C4-2B (cell line): Measurements from ENCODE around the gene SPSB1.

Experiments used
- ZFX ChIP-seq: fragments of 450-650 bp; IDR thresholded peaks from 2 replicates; pipeline ENCODE4 v1.6.1; 2017
- TF ChIP-seq, protein P1 (sequence below): fragments of 450-650 bp; conservative IDR thresholded peaks from 2 replicates; pipeline ENCODE4 v1.5.1; 2017; ENCODE audit warnings: mild to moderate bottlenecking

DNA sequence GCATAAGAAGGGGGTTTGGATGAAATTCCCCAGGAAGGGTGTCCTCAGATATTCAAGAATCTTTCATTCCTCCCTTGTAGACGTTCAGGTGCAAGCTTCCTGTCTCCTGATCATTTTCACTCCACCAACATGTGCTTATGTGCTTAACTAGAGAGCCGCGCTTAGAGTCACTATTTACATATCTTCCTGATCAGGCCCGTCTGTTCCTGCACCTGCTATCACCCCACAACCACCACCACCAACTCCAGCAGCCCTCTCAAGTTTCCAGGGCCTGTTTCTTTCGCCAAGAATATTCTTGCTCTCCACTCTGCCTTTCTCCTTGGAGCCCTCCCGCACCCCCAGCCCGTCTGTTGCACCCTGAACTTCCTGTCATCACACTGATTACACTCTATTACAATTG, 113.4 kb downstream of the SPSB1 start:
- TF ChIP-seq, protein P1, sequence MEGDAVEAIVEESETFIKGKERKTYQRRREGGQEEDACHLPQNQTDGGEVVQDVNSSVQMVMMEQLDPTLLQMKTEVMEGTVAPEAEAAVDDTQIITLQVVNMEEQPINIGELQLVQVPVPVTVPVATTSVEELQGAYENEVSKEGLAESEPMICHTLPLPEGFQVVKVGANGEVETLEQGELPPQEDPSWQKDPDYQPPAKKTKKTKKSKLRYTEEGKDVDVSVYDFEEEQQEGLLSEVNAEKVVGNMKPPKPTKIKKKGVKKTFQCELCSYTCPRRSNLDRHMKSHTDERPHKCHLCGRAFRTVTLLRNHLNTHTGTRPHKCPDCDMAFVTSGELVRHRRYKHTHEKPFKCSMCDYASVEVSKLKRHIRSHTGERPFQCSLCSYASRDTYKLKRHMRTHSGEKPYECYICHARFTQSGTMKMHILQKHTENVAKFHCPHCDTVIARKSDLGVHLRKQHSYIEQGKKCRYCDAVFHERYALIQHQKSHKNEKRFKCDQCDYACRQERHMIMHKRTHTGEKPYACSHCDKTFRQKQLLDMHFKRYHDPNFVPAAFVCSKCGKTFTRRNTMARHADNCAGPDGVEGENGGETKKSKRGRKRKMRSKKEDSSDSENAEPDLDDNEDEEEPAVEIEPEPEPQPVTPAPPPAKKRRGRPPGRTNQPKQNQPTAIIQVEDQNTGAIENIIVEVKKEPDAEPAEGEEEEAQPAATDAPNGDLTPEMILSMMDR, result no peak
- TF ChIP-seq ZFX, result no peak
